ENCODE data around the gene APMAP. TPM values are rescaled to one million over a fixed set of nuclear protein-coding genes. Genes with fewer than 3 reads are reported as not detected.

APMAP gene
- total RNA-seq, 1 donor from 2014 or later, result 40.7 TPM

GRCh38 chr20:24991897-24992486 is 559 bp downstream of the APMAP start:
- intact Hi-C loops (cut with micrococcal nuclease), result loop anchor here (1.0 to 5.0 kb wide), 7 partner anchors 43 to 1630 kb away; partner anchors contain the start of genes ABHD12, ACSS1, CST7 and ENTPD6

- intact Hi-C loops (cut with micrococcal nuclease), result loop anchor here (5.0 kb wide), 2 partner anchors 321 to 1629 kb away; partner anchors contain the start of gene GZF1
These were observed 1.7 kb downstream of the APMAP start for GRCh38 chr20:24990810-24991252.

- intact Hi-C loops (cut with micrococcal nuclease), result no loop called here
These were observed 3.4 kb downstream of the APMAP start for GRCh38 chr20:24989162-24989561.

GRCh38 chr20:24987873-24988835 is 4.4 kb downstream of the APMAP start:
- intact Hi-C loops (cut with micrococcal nuclease), result no loop called here

- intact Hi-C loops (cut with micrococcal nuclease), result no loop called here
These were observed 5.3 kb downstream of the APMAP start for GRCh38 chr20:24987244-24987643.

GRCh38 chr20:24986436-24987015 is 6.0 kb downstream of the APMAP start:
- intact Hi-C loops (cut with micrococcal nuclease), result no loop called here

GRCh38 chr20:24985802-24986201 is 6.7 kb downstream of the APMAP start:
- intact Hi-C loops (cut with micrococcal nuclease), result no loop called here

- intact Hi-C loops (cut with micrococcal nuclease), result no loop called here
These were observed 7.5 kb downstream of the APMAP start for GRCh38 chr20:24984961-24985640.

- intact Hi-C loops (cut with micrococcal nuclease), result no loop called here
These were observed 8.7 kb downstream of the APMAP start for GRCh38 chr20:24983896-24984295.

- intact Hi-C loops (cut with micrococcal nuclease), result no loop called here
These were observed 10.8 kb downstream of the APMAP start for GRCh38 chr20:24981790-24982189.

- intact Hi-C loops (cut with micrococcal nuclease), result no loop called here
These were observed 11.3 kb downstream of the APMAP start for GRCh38 chr20:24981282-24981681.

GRCh38 chr20:24980291-24981053 is 12.1 kb downstream of the APMAP start:
- intact Hi-C loops (cut with micrococcal nuclease), result no loop called here

- intact Hi-C loops (cut with micrococcal nuclease), result no loop called here
These were observed 13.3 kb downstream of the APMAP start for GRCh38 chr20:24979036-24979960.

GRCh38 chr20:24978513-24978912 is 14.0 kb downstream of the APMAP start:
- intact Hi-C loops (cut with micrococcal nuclease), result no loop called here

- intact Hi-C loops (cut with micrococcal nuclease), result no loop called here
These were observed 14.8 kb downstream of the APMAP start for GRCh38 chr20:24977797-24978196.

GRCh38 chr20:24977336-24977735 is 15.2 kb downstream of the APMAP start:
- intact Hi-C loops (cut with micrococcal nuclease), result no loop called here

GRCh38 chr20:24972341-24972740 is 20.2 kb downstream of the APMAP start:
- intact Hi-C loops (cut with micrococcal nuclease), result no loop called here

GRCh38 chr20:24971376-24972101 is 21.0 kb downstream of the APMAP start:
- intact Hi-C loops (cut with micrococcal nuclease), result no loop called here

GRCh38 chr20:24970754-24971153 is 21.8 kb downstream of the APMAP start:
- intact Hi-C loops (cut with micrococcal nuclease), result no loop called here

All from T-helper 2 cell treated with Interferon-gamma antibody and Interleukin-4, amounts not matched to agents 100 ng/mL and 5 ng/mL, for 36 hours (primary cell).